HG03432 (cell line): Measurements from ENCODE around the gene FHIT.

Experiments used
- ATAC-seq: cut with Tn5 transposase; IDR thresholded peaks from one replicate; pipeline ENCODE4 v1.9.1; 2021; ENCODE audit warnings: mild to moderate bottlenecking, moderate library complexity; ENCODE audit not compliant: unreplicated experiment

The FHIT gene

DNA sequence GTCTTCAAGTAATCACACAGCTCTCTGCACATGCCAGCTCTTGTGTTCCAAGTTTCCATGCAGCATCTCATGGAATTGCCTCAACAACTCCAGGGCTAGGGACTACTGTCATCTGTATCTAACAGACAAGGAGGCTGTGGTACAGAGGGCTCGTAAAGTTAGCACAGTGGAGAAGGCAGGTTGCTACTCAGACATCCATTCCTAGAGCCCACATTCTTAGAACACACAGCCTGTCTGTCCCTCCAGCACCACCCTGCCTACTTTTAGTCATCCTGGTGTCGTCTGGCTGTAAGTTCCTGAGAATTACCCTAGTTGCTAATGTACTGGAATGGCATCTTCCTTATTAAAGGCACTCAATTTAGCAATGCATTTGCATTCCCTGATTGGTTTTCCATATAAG lies 862.5 kb downstream of the FHIT start:
- ATAC-seq: no peak

DNA sequence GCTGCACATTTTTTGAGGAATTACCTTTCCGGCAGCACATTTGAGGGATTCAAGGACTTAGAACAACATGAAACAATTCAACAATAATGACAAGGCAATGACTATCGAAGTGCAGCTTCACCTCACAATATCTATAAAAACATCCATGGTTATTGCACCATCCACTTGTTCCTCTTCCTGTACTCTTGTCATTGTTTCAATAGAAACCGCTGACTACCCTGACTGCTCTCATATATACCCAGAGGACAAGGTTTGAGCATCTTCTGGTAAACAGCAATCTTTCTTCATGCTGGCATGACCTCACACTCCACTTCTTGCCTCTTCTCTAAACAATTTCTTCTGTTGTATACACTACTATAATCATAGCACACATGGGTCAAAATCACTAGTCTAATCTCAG lies 864.9 kb downstream of the FHIT start:
- no peak for ATAC-seq

- ATAC-seq: no peak
Measured at GRCh38 chr3:60384341-60384740, 866.9 kb downstream of the FHIT start.

DNA sequence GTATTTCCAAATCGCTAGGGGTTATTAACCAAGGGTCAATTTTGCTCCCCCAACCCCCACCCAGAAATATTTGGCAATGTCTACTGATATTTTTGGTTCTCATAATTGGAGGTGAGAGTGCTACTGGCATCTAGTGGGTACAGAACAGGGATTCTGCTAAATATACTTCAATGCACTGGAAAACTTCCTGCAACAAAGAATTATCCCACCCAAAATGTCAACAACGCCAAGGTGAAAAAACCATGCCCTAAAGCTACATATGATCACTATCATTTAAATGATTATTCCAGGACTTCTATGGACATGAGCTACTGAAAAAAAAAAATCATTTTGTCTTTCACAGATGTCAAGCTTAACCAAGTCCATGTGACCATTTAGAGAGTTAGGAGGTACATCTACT lies 867.9 kb downstream of the FHIT start:
- ATAC-seq: no peak

- no peak for ATAC-seq
Measured at GRCh38 chr3:60366486-60366885, 884.8 kb downstream of the FHIT start.

GRCh38 chr3:60365360-60365759 lies 885.9 kb downstream of the FHIT start:
- peak; percentile 45 for ATAC-seq

GRCh38 chr3:60364475-60364874 lies 886.8 kb downstream of the FHIT start:
- ATAC-seq: no peak

GRCh38 chr3:60363817-60364216 lies 887.4 kb downstream of the FHIT start:
- ATAC-seq: no peak

DNA sequence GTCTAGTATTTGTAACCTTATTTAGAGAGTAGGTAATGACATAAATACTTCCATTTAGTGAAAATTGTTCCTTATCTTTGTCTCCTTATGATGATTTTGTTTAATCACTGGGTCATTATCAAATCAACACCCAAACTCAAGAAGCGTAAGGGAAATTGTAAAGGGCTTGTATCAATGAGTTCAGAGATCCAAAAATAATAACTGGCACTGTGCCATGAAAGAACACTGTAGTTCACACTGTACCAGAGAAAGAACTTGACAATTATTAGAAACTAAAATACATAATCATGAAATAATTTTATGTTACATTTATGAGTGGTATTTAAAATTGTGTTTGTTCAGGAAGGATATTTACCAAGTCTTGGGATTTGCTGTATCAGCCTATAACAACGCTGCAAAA lies 895.4 kb downstream of the FHIT start:
- no peak for ATAC-seq

GRCh38 chr3:60351481-60351880 lies 899.8 kb downstream of the FHIT start:
- no peak for ATAC-seq

DNA sequence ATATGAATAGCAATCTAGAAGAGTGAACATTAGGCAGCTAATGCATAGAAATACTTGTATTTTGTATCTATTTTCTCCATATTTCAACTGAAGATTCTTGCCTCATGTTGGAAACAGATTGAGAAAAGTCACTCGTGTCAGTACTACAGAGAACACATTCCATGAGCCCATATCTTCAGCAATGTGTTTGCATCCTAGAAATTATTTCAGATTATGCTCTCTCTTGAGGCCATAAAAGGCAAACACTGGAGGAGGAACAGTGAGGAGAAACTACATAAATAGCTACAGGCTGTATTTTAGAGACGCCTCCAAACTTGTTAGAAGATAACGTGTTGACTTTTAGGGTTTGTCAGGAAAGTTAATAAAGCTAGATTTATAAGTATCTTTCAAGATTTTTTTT lies 906.9 kb downstream of the FHIT start:
- ATAC-seq: no peak

DNA sequence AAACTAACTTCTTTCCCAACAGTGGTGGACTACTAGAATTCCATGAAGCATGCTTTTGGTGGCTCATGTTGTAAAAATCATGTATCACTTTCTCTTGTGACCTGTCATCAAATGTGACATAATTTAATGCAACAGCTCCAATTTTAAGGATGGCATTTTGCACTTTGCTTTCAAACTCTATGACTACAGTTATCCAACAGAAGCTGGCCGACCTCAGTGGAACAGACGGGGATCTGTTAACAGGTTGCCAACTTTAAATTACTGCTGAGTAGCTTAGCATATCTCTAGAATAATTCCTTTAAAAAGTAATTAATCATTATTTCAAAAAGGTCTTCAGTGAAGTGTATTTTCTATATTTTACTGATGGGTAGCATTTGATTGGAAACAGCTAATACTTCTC lies 907.4 kb downstream of the FHIT start:
- ATAC-seq: no peak

- ATAC-seq: no peak
Measured at GRCh38 chr3:60339304-60339703, 911.9 kb downstream of the FHIT start.

- ATAC-seq: no peak
Measured at GRCh38 chr3:60337421-60337820, 913.8 kb downstream of the FHIT start.

DNA sequence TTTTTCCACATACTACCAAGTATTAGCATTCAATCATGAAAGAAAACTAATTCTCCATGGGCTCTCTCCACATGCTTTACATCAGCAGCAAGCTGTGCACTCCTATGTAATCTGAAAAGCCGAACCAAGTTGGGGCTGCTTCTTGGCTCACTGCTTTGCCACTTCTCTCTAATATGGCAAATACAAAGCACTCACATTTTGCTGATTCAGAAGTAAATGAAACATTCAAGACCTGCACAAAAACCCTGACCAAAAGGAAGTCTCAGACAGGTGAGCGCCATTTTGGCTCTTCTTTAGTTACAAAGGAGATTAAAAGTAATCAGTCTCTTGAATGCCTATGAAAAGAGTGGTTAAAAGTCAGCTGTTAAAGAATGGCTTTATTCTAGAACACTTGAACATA lies 915.2 kb downstream of the FHIT start:
- ATAC-seq: no peak

DNA sequence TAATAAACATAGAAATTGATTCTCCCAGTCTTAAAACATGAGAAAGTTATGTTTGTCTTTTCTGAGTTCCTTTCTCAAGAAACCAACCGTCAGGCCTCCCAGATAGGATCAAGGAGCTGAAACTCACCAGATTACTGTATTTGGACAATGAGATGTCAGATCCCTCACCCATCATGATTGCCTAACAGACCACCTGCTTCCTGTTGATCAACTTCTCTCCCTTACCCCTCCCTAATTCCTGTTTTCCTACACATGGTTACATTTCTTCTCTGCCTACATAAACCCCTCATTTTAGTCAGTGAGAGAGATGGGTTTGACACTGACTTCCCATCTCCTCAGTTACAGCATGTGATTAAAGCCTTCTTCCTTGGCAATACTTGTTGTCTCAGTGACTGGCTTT lies 917.5 kb downstream of the FHIT start:
- ATAC-seq: no peak

- no peak for ATAC-seq
Measured at GRCh38 chr3:60330107-60330506, 921.1 kb downstream of the FHIT start.

GRCh38 chr3:60325610-60326170 lies 925.6 kb downstream of the FHIT start:
- no peak for ATAC-seq

- no peak for ATAC-seq
Measured at GRCh38 chr3:60323651-60324050, 927.6 kb downstream of the FHIT start.

DNA sequence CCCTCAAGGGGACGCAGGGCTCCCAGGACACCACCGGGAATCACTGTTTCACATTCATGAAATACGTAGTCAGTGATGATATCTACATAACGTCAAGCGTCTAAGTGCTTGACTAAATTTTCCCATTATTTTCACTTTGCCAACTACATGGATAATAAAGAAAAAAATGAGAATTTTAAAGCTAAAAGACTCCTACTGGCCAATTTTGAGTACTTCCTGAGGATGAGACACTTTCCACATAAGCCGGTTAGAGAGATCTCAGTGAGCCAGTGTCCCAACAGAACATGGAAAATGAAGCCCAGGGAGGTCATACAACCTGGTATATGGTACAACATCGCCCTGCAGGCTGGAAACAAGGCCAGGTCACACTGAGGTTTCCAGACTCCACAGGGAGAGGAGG lies 928.1 kb downstream of the FHIT start:
- ATAC-seq: no peak

DNA sequence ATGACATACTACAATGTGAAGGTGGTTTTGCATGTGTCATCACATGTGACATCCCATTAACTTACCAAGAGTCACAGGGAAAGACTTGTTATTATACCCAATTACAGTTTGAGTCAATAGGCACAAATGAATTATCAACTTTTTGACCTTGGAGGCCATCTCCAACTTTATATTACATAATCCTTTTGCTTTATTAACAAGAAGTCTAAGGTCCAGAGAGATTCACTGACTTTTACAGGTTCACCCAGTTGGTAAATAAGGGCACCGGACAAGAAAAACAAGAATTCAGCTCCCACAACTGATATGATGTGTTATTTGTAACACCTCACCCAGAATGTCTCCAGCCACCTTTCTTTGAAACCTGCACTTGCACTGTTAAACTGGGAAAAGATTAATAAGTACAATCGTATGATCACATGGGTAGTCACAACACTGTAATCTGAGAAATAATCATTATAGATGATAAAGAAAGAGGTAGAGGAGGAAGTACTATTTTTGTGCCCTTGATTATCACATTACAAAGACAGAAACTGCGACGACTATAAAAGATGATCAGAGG lies 928.9 kb downstream of the FHIT start:
- no peak for ATAC-seq

- ATAC-seq: no peak
Measured at GRCh38 chr3:60319179-60319858, 931.9 kb downstream of the FHIT start.
